ENCODE measurements around the gene CALN1. TPM values are rescaled to one million over a fixed set of nuclear protein-coding genes. Genes with fewer than 3 reads are reported as not detected.

CALN1 gene
- total and polyA plus RNA-seq, 2 of the 8 experiments (the other 6 are each of a cell fraction or from before 2014, with no cell fraction given) = 6.4 to 15.2 TPM

- H3K4me3 ChIP-seq (ENCODE audit: extremely low read depth in 1 of 4, insufficient read depth in 2 of 4, low read depth in 3 of 4, low read length in 4 of 4) = no peak overlapping the region
- no peak overlapping the region for H2BK12ac ChIP-seq (ENCODE audit: low read depth, low read length)
- H4K91ac ChIP-seq (replicated peaks; ENCODE audit: insufficient read length, low read length) = no peak overlapping the region
- peaks cover 0 to 5% of the 10 kb centered on the region in 2 experiments; a peak in 1 of 4 replicates for H3K9me3 ChIP-seq (ENCODE audit: insufficient read depth in 2 of 2, low read depth in 1 of 2, low read length in 1 of 2)
- CTCF ChIA-PET (ENCODE audit: partially characterized antibody) = interaction anchor here (1.4 kb wide), 1 partner anchor 9 kb away, joined by 4 read pairs; no protein-coding TSS in a partner anchor
- 88% methylated on average over 4 of the region's 4 CpGs; no CpG with 5 or more reads in 1 of the 2 experiments for WGBS, 2 experiments (ENCODE audit: extremely low coverage in 1 of 2, insufficient coverage in 1 of 2, insufficient read length in 1 of 2, insufficient replicate concordance in 2 of 2, low coverage in 1 of 2, low lambda C conversion rate in 2 of 2, missing lambda C conversion rate in 1 of 2)
- H3K56ac ChIP-seq (replicated peaks; ENCODE audit: insufficient read length, low read depth, low read length) = no peak overlapping the region
- DNase-seq (ENCODE audit: low read depth in 1 of 2, low spot score in 2 of 2) (no peak), FAIRE-seq (no peak)
- no peak overlapping the region for H2AFZ ChIP-seq (ENCODE audit: low read length)
- no peaks in the 10 kb centered on the region for H3K27me3 ChIP-seq (replicated peaks in 1 of 4; ENCODE audit: control insufficient read depth in 3 of 4, extremely low read depth in 1 of 4, insufficient read depth in 3 of 4, low read length in 3 of 4)
- no peak overlapping the region for H4K5ac ChIP-seq (ENCODE audit: insufficient read length, low read depth, low read length)
- no peak overlapping the region for H2BK120ac ChIP-seq (replicated peaks; ENCODE audit: low read depth, low read length)
- no peak overlapping the region for H3K27ac ChIP-seq (ENCODE audit: low read depth, low read length)
- H3K4me2 ChIP-seq (ENCODE audit: insufficient read depth in 1 of 2, low read depth in 2 of 2, low read length in 2 of 2) = no peak overlapping the region
- H3K14ac ChIP-seq (ENCODE audit: insufficient read length) = no peak overlapping the region
- no peak overlapping the region for H3K18ac ChIP-seq (ENCODE audit: extremely low read depth, low read length)
- no peak overlapping the region for H2BK15ac ChIP-seq (ENCODE audit: low read length)
- no peak overlapping the region for H2BK20ac ChIP-seq (ENCODE audit: low read length)
- no peak overlapping the region for H2AK5ac ChIP-seq (ENCODE audit: low read depth, low read length)
- no peaks in the 10 kb centered on the region for H3K79me2 ChIP-seq (ENCODE audit: control insufficient read depth in 1 of 2, insufficient read depth in 2 of 2, low read length in 2 of 2)
- no peaks in the 10 kb centered on the region for H3K36me3 ChIP-seq (ENCODE audit: control insufficient read depth in 2 of 4, insufficient read depth in 4 of 4, low read length in 3 of 4)
- no peaks in the 10 kb centered on the region for H3K79me1 ChIP-seq (ENCODE audit: low read depth, low read length)
- peaks cover 6% of the 10 kb centered on the region; the same call in 1 of the 2 replicates for H3K23me2 ChIP-seq (ENCODE audit: low read depth, low read length)
- H4K8ac ChIP-seq (ENCODE audit: extremely low read depth, insufficient read depth, low read length) = no peak overlapping the region
- POLR2A ChIA-PET (ENCODE audit: partially characterized antibody) = no interaction called here
- no peaks in the 10 kb centered on the region for H3K4me1 ChIP-seq (replicated peaks in 1 of 4; ENCODE audit: control insufficient read depth in 3 of 4, insufficient read depth in 4 of 4, low read length in 3 of 4)
- H4K20me1 ChIP-seq (replicated peaks in 1 of 2; ENCODE audit: control insufficient read depth in 1 of 2, insufficient read depth in 2 of 2, low read length in 2 of 2) = peaks cover 0 to 3% of the 10 kb centered on the region in 2 experiments
- no peak overlapping the region for H3K4ac ChIP-seq (replicated peaks; ENCODE audit: insufficient read length, low read depth, low read length)
- H3K9ac ChIP-seq (replicated peaks in 1 of 4; ENCODE audit: extremely low read depth in 1 of 4, low read depth in 3 of 4, low read length in 3 of 4) = no peak overlapping the region
- no peak overlapping the region for H2BK5ac ChIP-seq (ENCODE audit: low read depth, low read length)
- no peak overlapping the region for H3K23ac ChIP-seq (ENCODE audit: insufficient read length)
- TF ChIP-seq KDM1A (IDR thresholded peaks at IDR 0.05; ENCODE audit: borderline replicate concordance, low read length) = no peak
- TF ChIP-seq SIRT6 (IDR thresholded peaks at IDR 0.05; ENCODE audit: low read length) = no peak
- no peak for TF ChIP-seq SRF (IDR thresholded peaks at IDR 0.05; ENCODE audit: low read depth, low read length)
- TF ChIP-seq BACH1 (IDR thresholded peaks at IDR 0.05; ENCODE audit: low read length) = no peak
- no peak for TF ChIP-seq CHD1 (IDR thresholded peaks at IDR 0.05; ENCODE audit: low read depth, low read length)
- TF ChIP-seq TAF1 (IDR thresholded peaks at IDR 0.05; ENCODE audit: low read depth, low read length) = no peak
- TF ChIP-seq ASH2L (IDR thresholded peaks at IDR 0.05; ENCODE audit: low read length) = no peak
- no peak for TF ChIP-seq FOSL1 (IDR thresholded peaks at IDR 0.05; ENCODE audit: insufficient read depth, low read depth, low read length)
Measured at GRCh38 chr7:72411419-72411818, 719 bp downstream of the CALN1 start.

All from H1 (cell line).